ENCODE measurements around the gene CTNND1.

Gene CTNND1

DNA sequence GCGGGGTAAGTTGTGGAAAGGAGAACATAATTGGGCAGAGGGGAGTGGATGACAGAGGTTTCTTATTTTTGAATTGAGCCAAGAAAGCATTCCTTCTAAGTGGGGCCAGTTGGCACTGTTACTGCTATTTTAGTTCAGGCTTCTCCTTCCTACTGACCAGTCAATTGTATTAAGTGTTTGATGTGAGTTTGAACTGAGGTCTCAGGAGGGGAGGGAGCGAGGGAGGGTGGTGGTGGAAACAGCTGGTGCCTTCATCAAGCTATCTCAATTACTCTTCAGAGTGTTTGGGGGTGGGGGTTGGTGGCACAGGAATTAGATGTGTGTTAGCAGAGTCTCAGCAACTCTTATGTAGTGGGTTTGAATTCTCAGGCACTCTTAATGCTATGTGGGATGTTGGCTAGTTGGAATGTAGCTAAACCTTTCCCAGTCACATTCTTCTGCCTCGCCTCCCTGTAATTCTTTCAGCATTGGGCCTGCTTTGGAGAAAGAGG is 14.5 kb downstream of the CTNND1 start:
- Mint-ChIP-seq H3K36me3 (no peaks in the 10 kb centered on the region), H3K4me3 (no peak overlapping the region), H3K9me3 (no peaks in the 10 kb centered on the region), H3K4me1 (no peaks in the 10 kb centered on the region), H3K27ac (no peak overlapping the region)
- ATAC-seq (no peak), DNase-seq (ENCODE audit: low spot score in 2 of 2) (no peak)

DNA sequence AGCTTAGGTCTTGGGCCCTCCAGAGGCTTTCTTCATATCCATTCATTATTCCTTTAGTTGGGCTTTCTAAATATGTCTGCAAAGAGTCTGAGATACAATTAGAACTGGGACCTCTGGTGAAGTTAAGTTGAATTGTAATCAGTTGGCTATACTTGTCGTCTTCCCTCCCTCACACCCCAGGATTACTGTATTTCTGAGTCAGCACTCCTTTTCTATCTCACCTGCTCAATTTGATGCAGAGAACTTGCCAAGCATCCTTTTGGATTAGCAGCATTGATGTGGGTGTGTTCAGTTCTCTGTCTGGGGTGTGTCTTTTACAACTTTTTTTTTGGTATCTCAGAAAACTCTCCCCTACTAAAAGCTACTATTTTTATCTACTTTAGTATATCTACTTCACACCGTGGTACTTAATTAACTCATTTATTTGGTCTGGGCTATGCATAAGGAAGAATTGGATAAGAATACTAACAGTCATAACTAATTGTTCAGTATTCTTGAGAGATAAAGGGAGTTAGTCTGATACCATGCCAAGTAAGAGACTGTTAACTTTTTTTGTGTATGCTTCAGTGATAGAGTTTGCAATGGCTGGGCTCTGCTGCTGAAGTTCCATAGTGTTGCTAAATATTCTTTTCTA is 15.1 kb downstream of the CTNND1 start:
- H3K36me3 Mint-ChIP-seq = no peaks in the 10 kb centered on the region
- no peak overlapping the region for H3K27ac Mint-ChIP-seq
- no peaks in the 10 kb centered on the region for H3K4me1 Mint-ChIP-seq
- no peak for DNase-seq (ENCODE audit: low spot score in 2 of 2)
- no peaks in the 10 kb centered on the region for H3K9me3 Mint-ChIP-seq
- ATAC-seq = no peak
- H3K4me3 Mint-ChIP-seq = no peak overlapping the region

DNA sequence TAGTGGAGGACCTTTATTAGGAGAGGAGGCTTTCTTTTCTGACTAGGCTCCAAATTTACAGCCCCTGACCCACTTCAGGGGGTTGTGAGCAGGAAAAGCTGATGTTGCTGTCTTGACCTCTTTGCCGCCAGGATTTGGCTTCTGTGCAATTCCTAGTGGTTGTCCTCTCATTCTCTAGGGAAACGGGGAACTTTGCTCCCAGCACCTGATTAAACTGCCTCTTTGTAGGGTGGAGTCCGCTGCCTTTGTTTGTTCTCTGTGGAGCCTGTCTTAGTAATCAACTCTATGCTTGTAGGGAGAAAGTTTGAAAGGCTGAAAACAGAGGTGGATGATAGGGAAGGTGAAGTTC is 16.3 kb downstream of the CTNND1 start:
- no peak for DNase-seq (ENCODE audit: low spot score in 2 of 2)
- no peak overlapping the region for H3K27ac Mint-ChIP-seq
- no peak for ATAC-seq
- no peaks in the 10 kb centered on the region for H3K36me3 Mint-ChIP-seq
- no peaks in the 10 kb centered on the region for H3K9me3 Mint-ChIP-seq
- H3K4me3 Mint-ChIP-seq = no peak overlapping the region
- H3K4me1 Mint-ChIP-seq = no peaks in the 10 kb centered on the region

DNA sequence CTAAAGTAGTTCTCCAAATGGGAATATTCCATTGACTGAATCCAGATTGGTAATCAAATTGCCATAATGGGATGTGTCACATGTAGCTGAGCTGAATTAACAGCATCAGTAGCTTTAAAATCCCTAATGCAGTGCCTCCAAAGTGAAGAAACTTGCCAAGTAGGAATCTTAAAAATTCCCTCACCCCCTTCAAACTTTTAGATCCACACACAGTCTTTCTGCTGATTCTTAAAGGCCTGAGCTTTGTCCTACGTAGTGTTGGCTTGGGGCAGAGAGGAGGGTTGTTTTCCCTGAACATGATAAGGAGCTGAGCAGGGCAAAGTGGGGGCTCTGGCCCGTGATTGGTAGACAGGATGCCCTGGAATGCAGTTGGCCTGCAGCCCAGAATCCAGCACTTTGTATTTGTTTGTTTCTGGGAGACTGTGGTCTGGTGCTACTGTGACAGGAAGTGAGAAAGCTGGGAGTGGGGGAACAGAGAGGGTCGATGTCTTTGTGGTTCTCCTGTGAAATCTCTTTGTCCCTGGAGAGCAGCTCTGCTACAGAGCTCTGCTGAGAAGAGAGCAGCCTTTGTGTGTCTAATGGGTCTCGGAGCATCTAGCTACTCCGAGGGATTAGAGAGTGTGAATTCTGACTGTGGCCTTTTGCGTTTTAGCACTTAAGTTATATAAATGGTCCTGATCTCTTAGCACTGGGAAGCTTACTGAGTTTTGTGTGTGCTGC is 16.9 kb downstream of the CTNND1 start:
- H3K27ac Mint-ChIP-seq = no peak overlapping the region
- no peaks in the 10 kb centered on the region for H3K9me3 Mint-ChIP-seq
- no peaks in the 10 kb centered on the region for H3K36me3 Mint-ChIP-seq
- no peak for DNase-seq (ENCODE audit: low spot score in 2 of 2)
- no peaks in the 10 kb centered on the region for H3K4me1 Mint-ChIP-seq
- no peak for ATAC-seq
- no peak overlapping the region for H3K4me3 Mint-ChIP-seq

DNA sequence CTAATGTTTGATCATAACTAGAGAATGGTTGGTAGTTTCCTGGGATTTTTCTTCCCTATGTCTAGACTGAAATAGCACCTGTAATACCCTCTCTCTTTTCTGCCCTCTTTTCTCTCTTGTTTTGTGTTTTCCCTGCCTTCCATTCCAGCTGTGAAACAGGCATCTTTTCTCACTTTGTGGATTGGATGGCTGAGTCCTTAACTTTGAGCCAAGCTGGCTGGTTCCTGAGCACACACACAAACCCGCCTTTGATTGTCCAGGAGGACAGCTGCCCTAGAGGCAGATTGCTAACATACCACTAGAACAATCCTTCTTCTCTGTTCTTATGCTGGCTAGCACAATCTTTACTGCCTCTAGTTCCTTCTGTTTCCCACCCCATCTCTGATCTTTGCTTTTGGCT is 17.7 kb downstream of the CTNND1 start:
- DNase-seq (ENCODE audit: low spot score in 2 of 2) (no peak), ATAC-seq (no peak)
- Mint-ChIP-seq H3K4me1 (no peaks in the 10 kb centered on the region), H3K27ac (no peak overlapping the region), H3K4me3 (no peak overlapping the region), H3K9me3 (no peaks in the 10 kb centered on the region), H3K36me3 (no peaks in the 10 kb centered on the region)

DNA sequence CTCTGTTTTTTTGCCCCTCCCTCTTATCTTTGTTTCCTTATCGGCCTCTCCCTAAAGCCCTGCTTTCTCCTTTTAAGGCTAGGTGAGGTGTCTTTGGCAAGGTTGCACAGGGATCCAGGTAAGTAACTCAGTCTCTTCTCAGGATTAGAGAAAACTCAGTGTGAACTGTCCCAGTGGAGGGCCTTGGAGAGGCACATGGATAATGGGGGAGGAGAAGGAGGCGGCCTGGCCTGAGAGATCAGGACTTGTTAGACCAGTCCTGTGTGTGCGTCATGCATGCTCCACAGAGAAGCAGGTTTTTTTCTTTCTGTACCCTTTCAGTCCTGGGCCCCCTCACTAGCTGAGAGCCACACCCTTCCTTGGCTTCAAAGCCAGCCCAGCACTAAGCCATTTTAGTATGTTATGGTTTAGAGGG is 19.9 kb downstream of the CTNND1 start:
- ATAC-seq (no peak), DNase-seq (ENCODE audit: low spot score in 2 of 2) (no peak)
- H3K9me3 Mint-ChIP-seq = no peaks in the 10 kb centered on the region
- H3K27ac Mint-ChIP-seq = no peak overlapping the region
- H3K36me3 Mint-ChIP-seq = no peaks in the 10 kb centered on the region
- no peaks in the 10 kb centered on the region for H3K4me1 Mint-ChIP-seq
- no peak overlapping the region for H3K4me3 Mint-ChIP-seq

DNA sequence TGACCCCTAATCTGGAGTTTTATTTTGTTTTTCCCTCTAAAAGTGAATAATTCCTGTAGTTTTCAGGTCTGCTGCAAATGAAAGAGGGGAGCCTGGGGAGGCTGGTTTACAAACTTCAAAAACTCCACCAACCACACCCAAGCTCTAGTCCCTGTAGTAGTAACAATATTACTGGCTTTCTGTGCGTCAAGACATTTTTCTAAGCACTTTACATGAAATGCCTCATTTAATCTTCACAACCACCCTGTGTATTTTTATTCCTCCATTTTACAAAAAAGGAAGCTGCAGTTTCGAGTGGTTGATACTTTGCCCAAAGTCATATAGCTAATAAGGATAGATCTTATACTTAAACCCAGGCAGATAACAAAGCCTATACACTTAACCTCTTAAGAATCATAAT is 23.5 kb downstream of the CTNND1 start:
- H3K36me3 Mint-ChIP-seq = no peaks in the 10 kb centered on the region
- DNase-seq (ENCODE audit: low spot score in 2 of 2) (no peak), ATAC-seq (no peak)
- no peaks in the 10 kb centered on the region for H3K9me3 Mint-ChIP-seq
- H3K27ac Mint-ChIP-seq = no peak overlapping the region
- no peaks in the 10 kb centered on the region for H3K4me1 Mint-ChIP-seq
- no peak overlapping the region for H3K4me3 Mint-ChIP-seq

DNA sequence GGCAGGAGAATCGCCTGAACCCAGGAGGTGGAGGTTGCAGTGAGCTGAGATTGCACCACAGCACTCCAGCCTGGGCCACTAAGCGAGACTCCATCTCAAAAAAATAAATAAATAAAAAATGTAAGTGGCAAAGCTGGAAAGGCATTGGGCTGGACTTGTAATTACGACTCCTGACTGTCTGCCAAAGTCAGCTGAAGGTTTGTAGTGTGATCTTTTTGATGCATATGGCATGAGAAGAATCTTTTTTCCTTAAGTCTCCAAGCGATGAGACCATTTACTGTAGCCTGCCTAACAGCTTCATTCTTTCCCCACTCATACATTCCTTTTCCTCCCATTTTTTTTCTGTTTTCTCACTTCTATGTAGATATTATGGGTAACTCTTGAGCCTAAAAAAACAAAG is 24.8 kb downstream of the CTNND1 start:
- H3K36me3 Mint-ChIP-seq = no peaks in the 10 kb centered on the region
- peaks cover 5% of the 10 kb centered on the region for H3K4me1 Mint-ChIP-seq
- no peak overlapping the region for H3K4me3 Mint-ChIP-seq
- no peaks in the 10 kb centered on the region for H3K9me3 Mint-ChIP-seq
- DNase-seq (ENCODE audit: low spot score in 2 of 2) = no peak
- ATAC-seq = no peak
- no peak overlapping the region for H3K27ac Mint-ChIP-seq

DNA sequence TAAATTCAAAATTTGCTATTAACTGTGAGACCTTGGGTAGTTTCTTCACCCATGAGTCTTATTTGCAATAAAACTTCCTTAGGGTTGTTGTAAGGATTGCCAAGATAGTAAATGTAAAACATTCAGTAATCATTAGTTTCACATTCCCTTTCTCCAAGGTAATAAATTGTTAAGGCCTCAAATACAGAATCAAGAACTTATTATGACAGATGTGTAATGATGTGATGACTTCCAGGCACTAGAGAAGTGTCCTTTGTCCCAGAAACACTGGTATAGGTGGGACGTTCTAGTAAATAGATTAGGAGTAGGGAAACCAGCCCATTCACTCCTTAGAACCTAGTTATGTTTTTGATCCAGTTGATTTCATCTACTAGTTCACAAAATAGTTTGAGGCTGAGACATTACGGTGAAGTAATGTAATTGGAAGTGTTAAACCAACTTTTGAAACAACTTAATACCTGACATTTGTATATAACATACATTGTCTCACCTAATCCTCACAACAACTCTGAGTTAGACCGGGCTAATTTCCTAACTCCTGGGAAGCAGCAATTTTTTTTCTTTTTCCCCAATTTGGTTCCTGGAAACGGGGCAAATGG is 25.5 kb downstream of the CTNND1 start:
- H3K4me1 Mint-ChIP-seq = peaks cover 12% of the 10 kb centered on the region
- no peak overlapping the region for H3K4me3 Mint-ChIP-seq
- H3K36me3 Mint-ChIP-seq = peaks cover 3% of the 10 kb centered on the region
- no peak overlapping the region for H3K27ac Mint-ChIP-seq
- DNase-seq (ENCODE audit: low spot score in 2 of 2) (no peak), ATAC-seq (no peak)
- H3K9me3 Mint-ChIP-seq = no peaks in the 10 kb centered on the region

DNA sequence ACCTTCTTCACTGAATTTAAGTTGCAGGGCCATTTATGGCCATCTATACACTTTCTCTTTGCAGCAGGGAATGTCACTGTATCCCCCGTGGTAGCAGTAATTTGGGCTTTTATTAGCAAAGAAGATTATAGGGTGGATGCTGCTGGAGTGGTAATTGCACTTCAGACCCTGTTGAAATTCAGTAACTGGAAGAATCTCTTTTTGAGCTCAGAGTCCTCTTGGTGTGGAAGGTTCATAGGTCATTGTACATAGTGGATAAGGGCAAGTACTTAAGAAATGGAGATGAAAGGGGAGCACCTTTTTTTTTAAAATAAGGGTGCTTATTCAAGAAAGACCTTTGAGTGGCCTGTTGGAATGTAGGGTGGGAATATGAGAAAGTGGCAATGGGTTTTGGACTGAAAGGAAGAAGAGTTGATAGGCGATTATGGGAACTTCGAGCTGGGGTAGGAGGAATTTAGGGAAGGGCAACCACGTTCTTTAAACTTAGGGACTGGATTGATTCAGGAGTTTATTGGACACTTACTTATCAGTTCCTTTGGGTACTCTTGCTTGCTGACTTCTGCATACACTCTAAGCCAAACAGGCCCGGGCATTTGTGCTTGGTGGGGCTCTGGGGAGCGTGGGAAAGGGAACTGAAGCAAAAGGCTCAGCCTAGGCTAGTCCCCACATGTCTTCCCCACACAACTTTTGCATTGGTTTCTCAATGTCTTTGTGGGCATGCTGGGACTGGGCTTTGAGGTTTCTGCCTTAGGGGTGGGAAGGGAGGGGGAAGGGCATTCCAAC is 26.5 kb downstream of the CTNND1 start:
- no peak overlapping the region for H3K27ac Mint-ChIP-seq
- peaks cover 22% of the 10 kb centered on the region for H3K4me1 Mint-ChIP-seq
- peaks cover 9% of the 10 kb centered on the region for H3K36me3 Mint-ChIP-seq
- ATAC-seq (no peak), DNase-seq (ENCODE audit: low spot score in 2 of 2) (no peak)
- no peak overlapping the region for H3K4me3 Mint-ChIP-seq
- no peaks in the 10 kb centered on the region for H3K9me3 Mint-ChIP-seq

DNA sequence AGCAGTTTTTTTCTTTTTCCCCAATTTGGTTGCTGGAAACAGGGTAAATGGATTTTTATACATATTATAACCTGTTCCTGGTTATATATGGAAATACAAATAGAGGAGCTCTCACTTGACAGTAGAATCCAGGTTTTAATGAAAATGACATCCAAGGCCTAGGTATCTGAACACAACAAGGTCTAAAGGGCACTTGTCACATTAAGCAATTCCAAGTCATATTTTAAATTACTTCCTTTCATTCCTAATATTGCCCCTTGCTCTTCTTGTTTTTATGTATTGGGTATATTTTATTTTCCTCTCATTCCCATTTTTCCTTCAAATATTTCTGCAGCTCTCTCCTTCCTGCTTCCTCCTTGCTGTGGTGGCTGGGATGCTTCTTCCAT is 27.1 kb downstream of the CTNND1 start:
- ATAC-seq = no peak
- H3K27ac Mint-ChIP-seq = no peak overlapping the region
- peaks cover 9% of the 10 kb centered on the region for H3K36me3 Mint-ChIP-seq
- DNase-seq (ENCODE audit: low spot score in 2 of 2) = no peak
- H3K9me3 Mint-ChIP-seq = no peaks in the 10 kb centered on the region
- H3K4me1 Mint-ChIP-seq = peaks cover 28% of the 10 kb centered on the region
- no peak overlapping the region for H3K4me3 Mint-ChIP-seq

DNA sequence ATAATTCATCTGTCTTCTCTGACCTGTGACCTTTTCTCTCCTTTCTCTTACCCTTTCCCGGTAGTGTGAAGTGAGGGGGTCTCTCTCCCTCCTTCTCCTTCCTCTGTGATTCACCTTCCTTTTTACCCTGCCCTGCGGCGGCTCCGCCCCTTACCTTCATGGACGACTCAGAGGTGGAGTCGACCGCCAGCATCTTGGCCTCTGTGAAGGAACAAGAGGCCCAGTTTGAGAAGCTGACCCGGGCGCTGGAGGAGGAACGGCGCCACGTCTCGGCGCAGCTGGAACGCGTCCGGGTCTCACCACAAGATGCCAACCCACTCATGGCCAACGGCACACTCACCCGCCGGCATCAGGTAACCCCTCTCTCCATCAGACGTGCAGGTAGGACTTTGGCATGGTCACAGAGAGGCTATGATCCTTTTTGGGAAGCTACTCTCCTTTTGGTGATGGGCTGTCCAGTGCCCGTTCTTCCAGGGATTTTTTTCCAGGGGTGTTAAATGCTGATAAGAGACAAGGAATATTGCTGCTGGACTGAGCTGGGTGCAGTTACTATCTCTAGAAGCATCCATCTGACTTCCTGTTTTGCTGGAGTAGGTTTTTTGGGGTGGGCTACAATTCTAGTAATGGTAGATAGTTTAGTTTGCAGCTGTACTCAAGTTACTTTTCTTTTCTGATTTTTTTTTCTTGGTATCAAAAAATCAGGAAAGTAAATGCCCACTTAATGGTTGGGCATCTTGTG is 29.9 kb downstream of the CTNND1 start:
- Mint-ChIP-seq H3K9me3 (no peaks in the 10 kb centered on the region), H3K4me3 (peak overlapping the region; percentile 59), H3K36me3 (peaks cover 9% of the 10 kb centered on the region), H3K27ac (peak overlapping the region; percentile 84), H3K4me1 (peaks cover 30% of the 10 kb centered on the region)
- ATAC-seq = no peak
- no peak for DNase-seq (ENCODE audit: low spot score in 2 of 2)

DNA sequence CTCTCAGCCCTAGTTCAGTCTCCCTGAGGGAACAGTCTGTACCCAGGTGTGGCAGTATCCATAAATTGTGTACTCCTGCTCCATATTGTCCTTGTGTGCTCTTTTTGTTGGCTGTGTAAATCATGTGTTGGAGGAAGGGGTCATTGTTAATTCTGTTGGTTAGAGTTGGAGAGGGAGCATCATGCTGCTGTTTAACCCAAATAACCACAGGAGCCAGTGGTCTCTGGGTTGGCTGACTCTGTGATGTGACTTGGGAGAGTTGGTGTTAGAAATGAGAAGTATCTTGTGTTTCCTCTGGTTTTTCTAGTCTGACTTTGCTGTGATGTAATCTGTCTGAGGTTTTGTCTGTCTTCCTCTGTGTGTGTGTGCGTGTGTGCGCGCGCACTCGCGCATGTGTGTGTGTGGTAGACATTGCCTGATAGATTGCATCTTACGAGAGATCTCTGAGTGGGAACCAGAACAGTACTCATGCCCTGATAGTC is 30.5 kb downstream of the CTNND1 start:
- peak; percentile 98 for ATAC-seq
- Mint-ChIP-seq H3K9me3 (no peaks in the 10 kb centered on the region), H3K4me1 (peaks cover 30% of the 10 kb centered on the region), H3K36me3 (peaks cover 9% of the 10 kb centered on the region), H3K27ac (peak overlapping the region; percentile 84), H3K4me3 (peak overlapping the region; percentile 59)
- DNase-seq (ENCODE audit: low spot score in 2 of 2) = peak; percentile 52 to 82

DNA sequence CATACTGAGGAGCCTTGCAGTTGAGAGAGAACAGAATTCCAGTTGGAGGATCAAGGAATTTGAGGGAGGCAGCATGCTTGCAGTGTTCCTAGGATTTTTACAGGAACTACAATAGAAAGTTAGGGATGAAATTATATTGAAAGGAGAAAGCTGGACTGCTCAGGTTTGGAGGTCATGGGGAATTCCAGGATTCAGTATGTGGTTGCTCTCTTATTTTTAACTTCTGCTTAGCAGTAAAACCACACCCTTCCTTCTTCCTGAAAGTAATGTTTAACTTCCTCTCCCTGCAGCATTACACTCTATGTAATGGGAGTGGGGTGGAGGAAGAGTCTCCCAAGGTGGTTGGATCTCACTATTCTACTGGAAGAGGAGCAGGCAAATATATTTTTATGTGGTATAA is 31.3 kb downstream of the CTNND1 start:
- ATAC-seq = no peak

More for the DNA sequence above, 31.3 kb downstream of the CTNND1 start:
- DNase-seq (ENCODE audit: low spot score in 2 of 2) = no peak
- Mint-ChIP-seq H3K4me1 (peaks cover 30% of the 10 kb centered on the region), H3K4me3 (peak overlapping the region; percentile 59), H3K36me3 (peaks cover 13% of the 10 kb centered on the region), H3K9me3 (no peaks in the 10 kb centered on the region), H3K27ac (peak overlapping the region; percentile 84)

All from stimulated activated effector memory CD8-positive, alpha-beta T cell treated with anti-CD3 and anti-CD28 coated beads, Interleukin-12 subunit alpha, Interleukin-12 subunit beta, amount 100 ng/mL, for 72 hours (primary cell).